A549 treated with CpdA at 1 μM for 4 hours (cell line): ENCODE results near the gene HPD. TPM values are rescaled to one million over a fixed set of nuclear protein-coding genes. Genes with fewer than 3 reads are reported as not detected.

Source experiments
- total RNA-seq: library from RNA; stranded (reverse); fragments of 200-300 nt; extraction: Qiagen RNA extraction; gene quantifications from 5 replicates; pipeline ENCODE4 v1.2.3, GENCODE V29; 2022; ENCODE audit warnings: low read depth

HPD gene
- total RNA-seq = 1.3 to 1.6 TPM (median 1.5 TPM) in 5 replicates

GRCh38 chr12:121858662-121859572 lies at the start of gene HPD:
Gene HPD, minus strand, starts transcription at chr12:121858859. Its CDS starts 36 bp downstream, at chr12:121858823.

GRCh38 chr12:121888478-121889273 lies 30.0 kb upstream of the HPD start, which contains the start of gene PSMD9:
Gene PSMD9, plus strand, starts transcription at chr12:121888790. Its CDS starts 67 bp downstream, at chr12:121888857.

GRCh38 chr12:121803861-121804416 lies 54.7 kb downstream of the HPD start, which contains the start of gene SETD1B:
Gene SETD1B, plus strand, starts transcription at chr12:121804009. Its CDS starts 729 bp downstream, at chr12:121804738.

GRCh38 chr12:121793440-121793837 lies 65.2 kb downstream of the HPD start, which contains the start of gene RHOF:
Gene RHOF, minus strand, starts transcription at chr12:121793688. Its CDS starts 55 bp downstream, at chr12:121793633.

Other genes starting within 250 kb of the HPD start
- 23.7 to 46.6 TPM (median 44.9 TPM) in 5 replicates for gene ORAI1, start 232.3 kb downstream of the HPD start, total RNA-seq
- 0.07 to 0.39 TPM (median 0.17 TPM) in 4 of 5 replicates, not detected in the other for gene MORN3, start 189.2 kb downstream of the HPD start, total RNA-seq
- gene TMEM120B, start 146.1 kb downstream of the HPD start, total RNA-seq = 9.5 to 11.9 TPM (median 11.3 TPM) in 5 replicates
- 150 to 205 TPM (median 184 TPM) in 5 replicates for gene RHOF, start 65.2 kb downstream of the HPD start, total RNA-seq
- gene SETD1B, start 54.9 kb downstream of the HPD start, total RNA-seq = 12.2 to 16.7 TPM (median 14.5 TPM) in 5 replicates
- gene PSMD9, start 29.9 kb upstream of the HPD start, total RNA-seq = 111 to 172 TPM (median 127 TPM) in 5 replicates
- gene CFAP251, start 59.7 kb upstream of the HPD start, total RNA-seq = 0.86 to 1.7 TPM (median 1.4 TPM) in 5 replicates
- 9.9 to 13.0 TPM (median 11.4 TPM) in 5 replicates for gene BCL7A, start 163.0 kb upstream of the HPD start, total RNA-seq
- gene MLXIP, start 219.9 kb upstream of the HPD start, total RNA-seq = 22.0 to 31.3 TPM (median 26.0 TPM) in 5 replicates